HG03280 (cell line): ENCODE measurements around the gene NPC1L1.

Experiments
- ATAC-seq: cut with Tn5 transposase; IDR thresholded peaks from one replicate; pipeline ENCODE4 v1.9.1; 2021; ENCODE audit warnings: mild to moderate bottlenecking, moderate library complexity; ENCODE audit not compliant: unreplicated experiment

Gene NPC1L1

GRCh38 chr7:44482502-44483485 lies 58.3 kb downstream of the NPC1L1 start:
- no peak for ATAC-seq

DNA sequence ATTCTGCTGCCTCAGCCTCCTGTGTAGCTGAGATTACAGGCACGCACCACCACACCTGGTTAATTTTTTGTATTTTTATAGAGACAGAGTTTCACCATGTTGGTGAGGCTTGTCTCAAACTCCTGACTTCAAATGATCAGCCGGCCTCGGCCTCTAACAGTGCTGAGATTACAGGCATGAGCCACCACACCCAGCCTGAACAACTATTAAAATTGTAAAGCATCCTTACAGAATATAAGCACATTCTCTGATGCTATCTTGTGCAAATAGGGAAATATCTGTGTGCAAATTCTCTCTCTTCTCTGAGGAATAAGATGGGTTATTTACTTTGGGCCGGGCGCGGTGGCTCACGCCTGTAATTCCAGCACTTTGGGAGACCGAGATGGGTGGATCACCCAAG lies 63.2 kb downstream of the NPC1L1 start:
- ATAC-seq: no peak

DNA sequence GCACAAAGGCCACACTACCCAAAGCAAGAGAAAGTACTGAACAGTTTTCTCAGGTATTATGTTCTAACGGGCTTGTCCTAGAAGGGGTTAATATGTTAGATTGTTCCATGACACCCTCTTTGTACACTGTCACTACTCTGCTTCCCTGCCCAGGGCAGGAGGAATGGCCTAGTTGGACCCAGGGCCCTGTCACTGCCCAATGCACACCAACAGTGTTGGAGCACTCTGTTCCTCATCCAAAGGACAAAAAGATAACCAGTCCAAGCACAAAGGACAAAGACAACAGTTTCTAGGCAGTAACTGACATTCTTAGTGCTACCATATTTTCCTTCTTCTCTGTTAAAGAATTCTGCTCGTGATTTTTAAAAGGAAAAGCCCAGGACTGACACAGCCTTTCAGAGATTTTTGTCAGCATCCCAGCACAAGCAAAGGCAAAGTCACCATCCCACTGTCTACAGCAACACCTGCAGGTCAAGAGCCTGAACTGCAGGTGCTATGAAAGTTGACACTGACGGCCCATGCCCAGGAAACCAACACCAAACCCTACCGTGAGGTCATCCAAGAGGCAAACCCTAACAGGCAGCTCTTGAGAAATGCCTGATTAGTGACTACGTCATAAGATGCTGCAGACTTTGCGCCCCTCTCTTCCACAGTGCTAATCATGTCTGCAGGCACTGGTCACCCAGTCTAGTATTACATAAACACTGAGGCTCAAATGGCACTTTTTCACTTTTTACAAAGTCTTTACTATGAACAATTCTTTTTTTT lies 63.9 kb downstream of the NPC1L1 start:
- peak; percentile 79 for ATAC-seq

DNA sequence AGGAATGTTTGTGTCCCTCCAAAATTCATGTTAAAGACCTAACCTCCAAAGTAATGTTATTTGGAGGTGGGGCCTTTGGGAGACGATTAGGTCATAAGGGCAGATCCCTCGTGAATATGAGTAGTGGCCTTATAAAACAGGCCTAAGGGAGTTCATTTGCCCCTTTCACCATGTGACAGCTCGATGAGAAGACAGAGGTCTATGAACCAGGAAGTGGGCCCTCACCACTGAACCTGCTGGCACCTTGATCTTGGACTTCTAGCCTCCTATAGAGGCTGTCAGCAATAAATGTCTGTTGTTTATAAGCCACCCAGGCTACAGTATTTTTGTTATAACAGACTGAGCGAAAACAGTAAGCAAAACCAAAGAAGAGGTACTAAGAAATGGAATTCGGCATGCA lies 64.8 kb downstream of the NPC1L1 start:
- ATAC-seq: no peak

GRCh38 chr7:44473295-44473694 lies 67.8 kb downstream of the NPC1L1 start:
- ATAC-seq: no peak

DNA sequence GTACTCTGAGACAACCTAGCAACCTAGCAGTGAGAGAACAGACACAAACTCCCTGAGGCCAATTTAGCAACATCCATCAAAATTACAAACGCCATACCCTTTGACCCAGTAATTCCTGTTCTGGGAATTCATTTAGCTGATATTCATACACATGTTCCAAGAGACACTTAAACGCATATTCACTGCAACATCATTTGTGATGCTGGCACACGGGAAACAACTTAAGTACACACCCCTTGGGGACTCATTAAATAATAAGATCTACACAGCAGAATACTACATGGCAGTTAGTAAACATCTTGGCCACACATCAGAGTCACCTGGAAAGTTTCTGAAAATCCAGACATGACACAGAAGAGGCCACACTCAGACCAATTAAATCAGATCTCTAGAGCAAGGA lies 68.3 kb downstream of the NPC1L1 start:
- ATAC-seq: no peak

DNA sequence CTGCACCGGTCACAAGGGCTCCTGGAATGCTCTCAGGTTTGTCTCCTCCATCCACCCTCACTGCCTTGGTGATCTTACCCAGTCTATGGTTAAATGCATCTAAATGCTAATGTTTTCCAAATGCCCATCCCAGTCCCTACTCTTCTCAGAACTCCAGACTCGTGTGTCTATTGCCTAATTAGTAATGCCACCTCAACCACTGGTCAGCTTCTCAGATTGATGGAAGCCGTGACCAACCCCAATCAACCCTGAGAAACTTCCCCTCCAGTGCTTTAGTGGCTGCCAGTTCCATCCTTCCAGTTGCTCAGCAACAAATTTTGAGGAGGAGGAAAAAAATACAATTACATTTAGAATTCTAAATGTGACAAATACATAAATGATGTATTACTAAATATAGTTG lies 69.3 kb downstream of the NPC1L1 start:
- no peak for ATAC-seq

DNA sequence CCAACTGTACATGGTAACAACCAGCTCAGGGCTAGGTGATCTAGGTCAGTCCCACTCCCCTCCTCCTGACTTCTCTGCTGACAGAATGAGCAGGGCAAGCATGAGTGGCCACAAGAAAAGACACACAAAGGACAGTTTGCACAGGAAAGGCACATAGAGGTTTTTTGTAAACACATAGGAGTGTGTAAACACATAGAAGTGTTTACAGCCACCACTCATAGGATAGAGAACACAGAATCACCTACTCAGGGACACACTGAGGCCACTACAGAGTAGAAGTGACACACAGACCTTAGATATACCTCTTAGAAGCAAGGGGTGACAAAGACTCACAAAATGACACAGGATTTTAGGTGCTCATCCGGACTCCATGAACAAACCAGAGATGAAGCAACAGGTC lies 69.7 kb downstream of the NPC1L1 start:
- ATAC-seq: no peak

DNA sequence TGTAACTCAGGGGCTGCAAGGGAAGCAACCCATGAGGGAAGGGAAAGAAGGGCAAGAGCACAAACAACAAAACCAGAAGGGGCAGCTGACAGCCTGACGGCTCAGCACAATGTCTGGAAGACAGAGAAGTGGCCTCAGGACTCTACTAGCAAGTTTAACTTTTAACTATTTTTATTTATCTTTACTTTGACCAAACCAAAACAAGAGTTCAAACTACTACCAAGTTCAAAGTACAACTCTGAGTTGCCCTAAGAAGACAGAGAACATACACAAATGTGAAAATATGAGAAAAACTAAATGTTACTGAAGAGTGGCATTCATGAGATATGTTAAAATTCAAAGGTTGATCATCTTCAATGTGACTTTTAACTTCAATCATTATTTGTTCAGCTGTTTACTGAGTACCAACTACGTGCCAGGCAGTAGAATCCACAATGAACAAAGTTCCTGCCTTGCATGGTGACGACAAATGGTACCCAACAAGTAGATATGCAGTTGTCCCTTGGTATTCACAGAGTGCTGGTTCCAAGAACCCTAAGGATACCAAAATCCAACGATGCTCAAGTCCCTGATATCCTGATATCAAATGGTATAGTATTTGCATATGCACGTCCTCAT lies 70.4 kb downstream of the NPC1L1 start:
- no peak for ATAC-seq

DNA sequence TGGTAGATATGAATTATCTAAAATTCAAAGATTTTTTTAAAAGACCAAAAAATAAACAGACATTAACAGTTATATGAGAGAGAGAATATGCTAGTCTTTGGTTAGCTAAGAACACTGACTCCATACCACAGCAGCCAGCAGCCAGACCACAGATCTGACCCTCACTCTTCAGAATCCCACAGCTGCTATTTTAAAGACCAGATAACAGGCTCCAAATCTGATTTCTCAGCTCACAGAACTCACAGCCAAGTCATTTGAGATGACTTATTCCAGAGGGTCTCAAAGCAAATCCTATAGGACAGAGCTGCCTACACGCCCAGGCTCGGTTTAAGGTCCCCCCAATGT lies 71.0 kb downstream of the NPC1L1 start:
- no peak for ATAC-seq

DNA sequence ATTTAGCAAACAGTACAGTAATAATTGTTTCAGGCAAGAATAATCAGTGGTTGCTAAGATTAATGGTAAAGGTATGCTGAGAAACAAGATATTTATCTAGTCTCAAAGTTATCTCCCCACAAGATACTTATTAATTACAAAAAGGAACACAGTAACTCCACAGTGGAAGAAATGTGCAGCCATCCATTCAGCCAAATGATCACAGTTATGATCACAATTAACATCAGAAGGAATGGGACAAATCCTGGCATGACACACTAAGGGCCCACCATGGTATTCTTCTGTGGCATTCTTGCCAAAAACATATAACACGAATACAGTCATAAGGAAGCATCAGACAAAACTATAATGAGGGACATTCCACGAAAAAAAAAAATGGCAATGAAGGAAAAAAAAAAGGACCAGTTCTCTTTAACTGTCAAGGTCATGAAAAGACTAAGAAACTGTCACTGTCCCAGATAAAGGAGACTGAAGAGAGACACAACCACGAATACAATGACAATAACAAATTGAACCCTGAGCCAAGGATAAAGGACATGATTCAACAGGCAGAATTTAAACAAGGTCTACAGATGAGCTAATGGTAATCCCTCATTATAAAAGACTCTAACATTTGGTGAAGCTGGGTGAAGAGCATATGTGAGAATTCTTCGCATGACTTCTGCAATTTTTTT lies 71.5 kb downstream of the NPC1L1 start:
- no peak for ATAC-seq

DNA sequence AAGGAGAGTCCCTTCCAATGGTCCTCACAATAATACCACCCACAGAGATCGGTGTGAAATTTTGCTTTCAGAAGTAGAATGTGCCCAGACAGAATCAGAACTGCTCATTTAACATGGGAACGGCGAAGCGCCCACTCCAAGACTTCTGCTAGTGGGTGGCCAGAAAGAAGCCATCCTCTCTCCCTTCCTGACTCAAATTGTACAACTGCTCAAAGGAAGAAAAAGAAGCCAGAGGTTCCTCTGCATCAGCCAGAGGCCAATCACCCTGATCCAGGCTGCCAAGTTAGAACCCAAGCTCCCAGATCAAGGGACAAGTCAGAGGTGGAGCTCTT lies 73.9 kb downstream of the NPC1L1 start:
- ATAC-seq: no peak

DNA sequence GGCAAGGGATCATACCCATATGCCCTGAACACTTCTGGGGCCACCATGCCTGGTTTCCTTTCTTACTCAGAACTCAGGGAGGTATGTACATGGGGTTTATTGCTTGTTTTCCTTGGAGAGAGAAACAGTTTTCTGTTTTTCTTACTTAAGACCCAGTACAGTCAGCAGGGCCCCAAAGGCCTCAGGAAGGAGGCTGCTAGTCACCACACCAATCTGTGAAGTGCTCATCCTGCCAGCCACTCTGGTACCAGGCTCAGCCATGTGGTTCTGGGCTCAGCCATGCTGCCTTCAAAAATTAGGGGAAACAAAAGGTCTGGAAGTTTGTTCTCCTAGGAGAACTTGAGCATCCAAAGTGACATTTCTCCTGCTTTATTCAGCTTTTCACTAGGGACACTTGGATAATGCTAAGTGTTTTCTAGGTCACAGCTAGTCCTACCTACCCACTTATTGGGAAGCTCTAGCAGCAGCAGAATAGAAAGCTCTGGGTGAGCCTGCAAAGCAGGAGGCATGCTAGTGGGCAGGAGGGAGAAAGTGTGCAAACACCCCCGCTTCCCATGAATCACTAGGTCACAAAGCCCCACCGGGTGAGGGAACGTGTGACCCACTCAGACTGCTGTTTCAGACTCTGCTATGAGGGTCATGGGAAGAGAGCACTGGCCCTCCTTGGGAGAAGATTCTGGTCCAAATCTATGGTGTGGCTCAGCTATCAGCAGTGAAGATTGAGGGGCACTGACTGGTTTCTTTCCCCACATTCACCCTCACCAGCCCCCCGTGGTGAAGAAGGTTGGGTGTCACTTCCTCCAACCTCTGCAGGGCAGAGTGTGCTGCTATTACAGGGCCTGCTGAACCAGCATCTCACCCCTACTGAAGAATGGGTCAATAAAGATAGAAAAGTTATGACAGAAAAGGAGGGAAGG lies 74.6 kb downstream of the NPC1L1 start:
- ATAC-seq: no peak

GRCh38 chr7:44465490-44465889 lies 75.6 kb downstream of the NPC1L1 start:
- no peak for ATAC-seq

GRCh38 chr7:44463169-44463808 lies 77.8 kb downstream of the NPC1L1 start:
- ATAC-seq: no peak
